Pancreas (tissue), 10 donors: ENCODE measurements around the gene FRMD7. TPM values are rescaled to one million over a fixed set of nuclear protein-coding genes. Genes with fewer than 3 reads are reported as not detected.
A peak's percentile ranks its signal among the peaks of the same experiment; 100 is the strongest.
"Not testable (repeated sequence)": the region's sequence is repeated elsewhere in the genome, so short reads cannot be mapped to it uniquely, and the experiment has no call there.

Experiments used
- ATAC-seq, 4 donors: fragments of 200-7000 bp; cut with Tn5 transposase; one replicate each; pipeline versions ENCODE4 v1.8.0 to v1.9.1; 2020; ENCODE audit warnings: mild to moderate bottlenecking in 4 of 4, moderate library complexity in 4 of 4
- DNase-seq, 6 donors: peaks; one replicate each; pipeline ENCODE4 v3.0.0-alpha.2; 2020
- FAIRE-seq: peaks from 2 replicates; lab custom pipeline; 2012; peaks lifted over from hg19 to GRCh38; lab: Jason Lieb, UNC
- H3K27ac ChIP-seq, 4 donors: fragments of 200-600 bp; sonication (generic); 1 replicate in 3 of 4; 2 replicates in 1 of 4; pipeline versions ENCODE4 v1.5.0 to v1.8.0; 2020
- H3K27me3 ChIP-seq, 4 donors: fragments of 200-600 bp; one replicate each; pipeline ENCODE4 v1.8.0; 2021
- H3K36me3 ChIP-seq, 3 donors: fragments of 200-600 bp; sonication (generic) in 1 of 3; one replicate each; pipeline versions ENCODE4 v1.5.0 to v1.8.0; 2020 to 2021
- H3K4me1 ChIP-seq, 3 donors: fragments of 200-600 bp; one replicate each; pipeline ENCODE4 v1.8.0; 2021
- H3K4me3 ChIP-seq, 4 donors: fragments of 200-600 bp; sonication (generic) in 2 of 4; one replicate each; pipeline versions ENCODE4 v1.5.0 to v1.8.0; 2020 to 2021
- H3K9me3 ChIP-seq, 4 donors: fragments of 200-600 bp; one replicate each; pipeline ENCODE4 v1.8.0; 2021
- CTCF ChIP-seq, 4 donors: fragments of 200-600 bp; sonication (generic) in 3 of 4; IDR thresholded peaks; one replicate each; pipeline versions ENCODE4 v1.5.0 to v1.8.0; 2021; ENCODE audit warnings: antibody characterized with exemption in 4 of 4
- WGBS, 2 donors: extraction: QIAGEN DNeasy Blood & Tissue Kit; methylation state at CpG; one replicate each; pipeline ENCODE4 v1.1.7; 2013; 5-methylcytosine and 5-hydroxymethylcytosine counted together
- intact Hi-C, 3 donors: fragments of 100-400 bp; cut with DNase I; formaldehyde crosslinking; loops; one replicate each; pipeline versions ENCODE4 v1.11.1 to v1.14.2; 2022
- polyA plus RNA-seq, 2 donors: library from polyadenylated mRNA; stranded (reverse); fragments of 200-250 nt; gene quantifications; one replicate each; pipeline ENCODE4 v1.2.3, GENCODE V29; 2013
- total RNA-seq, 6 donors: library from RNA; stranded (reverse); fragmentation: NEBNext Ultra II Directional in 4 of 6; extraction: Animal tissue kit (Norgen Biotek cat#: 25700) in 4 of 6; gene quantifications; one replicate each; pipeline versions ENCODE4 v1.2.1 to v1.2.4, GENCODE V29; 2021 to 2023
- donor health status: healthy with polysubstance abuse.
- donor health status: DM: no; HTN: no; CAD: no; lungs with moderate emphysema.
- donor health status: DM: no; HTN: no; CAD: no.
- donor health status: control.
- donor health status: control.
- donor health status: Bipolar disorder and iron deficiency.
- donor health status: DM: yes; HTN: yes; CAD: no.
- donor health status: DM: no; HTN: no; CAD: no.
- donor health status: DM: no; HTN: no; CAD: no.
- donor health status: DM: yes; HTN: yes; CAD: no.

The FRMD7 gene
- total and polyA plus RNA-seq, 8 donors = 0.02 TPM; not detected in 7

GRCh38 chrX:132058975-132059374 is 68.8 kb downstream of the FRMD7 start:
- DNase-seq (no peak), FAIRE-seq (no peak), ATAC-seq (no peak)
- no peak overlapping the region for H3K4me3 ChIP-seq
- H3K27ac ChIP-seq = no peak overlapping the region
- peaks cover 0 to 6% (median 0%) of the 10 kb centered on the region in 4 donors for H3K27me3 ChIP-seq
- H3K4me1 ChIP-seq = no peaks in the 10 kb centered on the region
- no peaks in the 10 kb centered on the region for H3K36me3 ChIP-seq
- TF ChIP-seq CTCF (IDR thresholded peaks at IDR 0.05) = no peak
- WGBS, 2 donors = 51 to 70% methylated on average over 2 of the region's 2 CpGs
- no peaks in the 10 kb centered on the region for H3K9me3 ChIP-seq
- intact Hi-C loops = no loop called here

- Histone ChIP-seq H3K9me3 (no peaks in the 10 kb centered on the region), H3K4me1 (no peaks in the 10 kb centered on the region), H3K27me3 (peaks cover 0 to 2% (median 0%) of the 10 kb centered on the region in 4 donors), H3K4me3 (no peak overlapping the region), H3K36me3 (no peaks in the 10 kb centered on the region), H3K27ac (no peak overlapping the region)
- FAIRE-seq (no peak), ATAC-seq (no peak), DNase-seq (no peak)
- intact Hi-C loops = no loop called here
- WGBS, 2 donors = 81 to 97% methylated on average over 4 of the region's 4 CpGs
- no peak for TF ChIP-seq CTCF (IDR thresholded peaks at IDR 0.05)
These were observed 69.8 kb downstream of the FRMD7 start for GRCh38 chrX:132058050-132058449.

GRCh38 chrX:132051778-132052177 is 76.0 kb downstream of the FRMD7 start:
- FAIRE-seq, H3K36me3 ChIP-seq, intact Hi-C loops, ATAC-seq, H3K4me1 ChIP-seq, H3K9me3 ChIP-seq, DNase-seq, H3K4me3 ChIP-seq, H3K27ac ChIP-seq: not testable (repeated sequence)
- H3K27me3 ChIP-seq = peaks cover 0 to 11% (median 0%) of the 10 kb centered on the region in 4 donors

GRCh38 chrX:132046533-132046932 is 81.3 kb downstream of the FRMD7 start:
- Histone ChIP-seq H3K4me1 (no peaks in the 10 kb centered on the region), H3K4me3 (no peak overlapping the region), H3K36me3 (no peaks in the 10 kb centered on the region), H3K27me3 (no peaks in the 10 kb centered on the region), H3K9me3 (no peaks in the 10 kb centered on the region), H3K27ac (no peak overlapping the region)
- ATAC-seq = no peak
- intact Hi-C loops = no loop called here
- DNase-seq = no peak
- peak in 1 of 4 donors; percentile 11 for TF ChIP-seq CTCF (IDR thresholded peaks at IDR 0.05)
- FAIRE-seq = no peak
- WGBS, 2 donors = 23 to 39% methylated on average over 2 of the region's 2 CpGs

- Histone ChIP-seq H3K27me3 (no peaks in the 10 kb centered on the region), H3K4me3 (no peak overlapping the region), H3K4me1 (no peaks in the 10 kb centered on the region), H3K36me3 (no peaks in the 10 kb centered on the region), H3K9me3 (no peaks in the 10 kb centered on the region), H3K27ac (no peak overlapping the region)
- ATAC-seq (no peak), DNase-seq (no peak), FAIRE-seq (no peak)
- TF ChIP-seq CTCF (IDR thresholded peaks at IDR 0.05) = no peak
- WGBS, 2 donors = 41 to 60% methylated on average over 2 of the region's 2 CpGs
- intact Hi-C loops = no loop called here
These were observed 82.4 kb downstream of the FRMD7 start for GRCh38 chrX:132045456-132045855.
